ENCODE results near the gene SCAMP5. TPM values are rescaled to one million over a fixed set of nuclear protein-coding genes. Genes with fewer than 3 reads are reported as not detected.

Gene SCAMP5
- total RNA-seq, 1 experiment from 2014 or later: 17.9 TPM

DNA sequence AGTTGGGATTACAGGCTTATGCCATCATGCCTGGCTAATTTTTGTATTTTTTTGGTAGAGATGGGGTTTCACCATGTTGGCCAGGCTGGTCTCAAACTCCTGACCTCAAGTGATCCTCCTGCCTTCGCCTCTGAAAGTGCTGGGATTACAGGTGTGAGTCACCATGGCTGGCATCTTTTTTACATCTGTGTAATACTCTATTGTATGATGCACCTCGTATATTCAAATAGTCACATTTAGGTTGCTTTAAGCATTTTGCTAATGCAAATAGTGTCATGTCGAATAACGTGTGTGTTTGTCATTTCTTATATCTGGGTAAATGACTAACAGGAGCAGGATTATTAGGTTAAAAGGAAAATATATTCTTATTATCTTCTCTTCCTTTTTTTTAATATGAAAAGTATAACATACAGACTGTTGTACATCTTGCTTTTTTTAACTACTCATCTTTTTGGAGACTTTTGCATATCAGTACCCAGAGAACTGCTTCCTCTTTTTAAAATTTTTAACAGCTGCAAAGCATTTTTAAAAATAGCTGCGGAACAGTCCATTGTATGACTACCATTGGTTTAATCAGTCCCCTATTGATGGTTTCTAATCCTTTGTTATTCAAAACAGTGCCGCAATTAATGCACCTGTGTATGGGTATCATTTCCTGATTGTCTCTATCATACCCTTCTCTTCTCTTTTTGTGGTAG lies 13.4 kb downstream of the SCAMP5 start:
- ChIA-PET CTCF (no interaction called here), POLR2A (ENCODE audit: unreplicated experiment) (no interaction called here)

DNA sequence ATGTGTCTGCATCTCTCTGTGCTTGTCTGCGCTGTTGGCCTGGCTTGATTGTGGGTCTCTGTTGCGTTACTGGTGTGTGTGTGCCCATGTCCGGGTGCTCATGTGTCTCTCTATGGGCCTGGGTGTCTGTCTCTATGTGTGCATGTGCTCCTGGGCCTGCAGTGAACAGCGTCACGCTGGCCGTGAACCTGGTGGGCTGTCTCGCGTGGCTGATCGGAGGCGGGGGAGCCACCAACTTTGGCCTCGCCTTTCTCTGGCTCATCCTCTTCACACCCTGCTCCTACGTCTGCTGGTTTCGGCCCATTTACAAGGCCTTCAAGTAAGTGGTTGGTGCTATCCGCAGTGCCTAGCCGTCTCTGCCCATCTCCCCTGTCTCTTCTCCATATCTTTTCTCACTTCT lies 21.1 kb downstream of the SCAMP5 start:
- intact Hi-C loops (cut with micrococcal nuclease; ENCODE audit: unreplicated experiment): no loop called here
- Histone ChIP-seq H3F3A (ENCODE audit: insufficient read depth, low read depth) (no peaks in the 10 kb centered on the region), H3K4me3 (no peak overlapping the region), H3K79me2 (ENCODE audit: low read depth) (no peaks in the 10 kb centered on the region), H3K36me3 (ENCODE audit: low read depth) (no peaks in the 10 kb centered on the region; the same call in 1 of the 2 replicates), H3K27me3 (ENCODE audit: insufficient read depth, low read depth) (no peaks in the 10 kb centered on the region), H2AFZ (no peak overlapping the region), H3K4me1 (replicated peaks; ENCODE audit: insufficient read depth) (no peaks in the 10 kb centered on the region), H3K4me2 (no peak overlapping the region), H3K9me2 (ENCODE audit: insufficient read depth) (no peaks in the 10 kb centered on the region), H4K20me1 (ENCODE audit: insufficient read depth) (no peaks in the 10 kb centered on the region), H3K27ac (no peak overlapping the region), H3K9me3 (ENCODE audit: insufficient read depth, low read depth) (no peaks in the 10 kb centered on the region)
- no TSS peak for BruUV-seq (replicated peaks)
- ChIA-PET CTCF (no interaction called here), POLR2A (ENCODE audit: unreplicated experiment) (no interaction called here)
- no peak for TF ChIP-seq EZH2 (IDR thresholded peaks at IDR 0.05; ENCODE audit: low read depth)
- TF ChIP-seq, protein P1, sequence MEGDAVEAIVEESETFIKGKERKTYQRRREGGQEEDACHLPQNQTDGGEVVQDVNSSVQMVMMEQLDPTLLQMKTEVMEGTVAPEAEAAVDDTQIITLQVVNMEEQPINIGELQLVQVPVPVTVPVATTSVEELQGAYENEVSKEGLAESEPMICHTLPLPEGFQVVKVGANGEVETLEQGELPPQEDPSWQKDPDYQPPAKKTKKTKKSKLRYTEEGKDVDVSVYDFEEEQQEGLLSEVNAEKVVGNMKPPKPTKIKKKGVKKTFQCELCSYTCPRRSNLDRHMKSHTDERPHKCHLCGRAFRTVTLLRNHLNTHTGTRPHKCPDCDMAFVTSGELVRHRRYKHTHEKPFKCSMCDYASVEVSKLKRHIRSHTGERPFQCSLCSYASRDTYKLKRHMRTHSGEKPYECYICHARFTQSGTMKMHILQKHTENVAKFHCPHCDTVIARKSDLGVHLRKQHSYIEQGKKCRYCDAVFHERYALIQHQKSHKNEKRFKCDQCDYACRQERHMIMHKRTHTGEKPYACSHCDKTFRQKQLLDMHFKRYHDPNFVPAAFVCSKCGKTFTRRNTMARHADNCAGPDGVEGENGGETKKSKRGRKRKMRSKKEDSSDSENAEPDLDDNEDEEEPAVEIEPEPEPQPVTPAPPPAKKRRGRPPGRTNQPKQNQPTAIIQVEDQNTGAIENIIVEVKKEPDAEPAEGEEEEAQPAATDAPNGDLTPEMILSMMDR (conservative IDR thresholded peaks at IDR 0.05): no peak
- DNase-seq: no peak

More for the DNA sequence above, 13.4 kb downstream of the SCAMP5 start:
- Histone ChIP-seq H3K4me3 (no peak overlapping the region), H3K9me3 (ENCODE audit: insufficient read depth, low read depth) (no peaks in the 10 kb centered on the region), H3K9me2 (ENCODE audit: insufficient read depth) (no peaks in the 10 kb centered on the region), H3K79me2 (ENCODE audit: low read depth) (no peaks in the 10 kb centered on the region), H3F3A (ENCODE audit: insufficient read depth, low read depth) (no peaks in the 10 kb centered on the region), H3K27me3 (ENCODE audit: insufficient read depth, low read depth) (no peaks in the 10 kb centered on the region), H3K4me1 (replicated peaks; ENCODE audit: insufficient read depth) (no peaks in the 10 kb centered on the region), H3K4me2 (no peak overlapping the region), H4K20me1 (ENCODE audit: insufficient read depth) (no peaks in the 10 kb centered on the region), H2AFZ (no peak overlapping the region), H3K36me3 (ENCODE audit: low read depth) (no peaks in the 10 kb centered on the region), H3K27ac (no peak overlapping the region)
- no peak for DNase-seq
- TF ChIP-seq EZH2 (IDR thresholded peaks at IDR 0.05; ENCODE audit: low read depth): no peak
- TF ChIP-seq, protein P1 (conservative IDR thresholded peaks at IDR 0.05): no peak
- intact Hi-C loops (cut with micrococcal nuclease; ENCODE audit: unreplicated experiment): no loop called here
- no TSS peak for BruUV-seq (replicated peaks)

- intact Hi-C loops (cut with micrococcal nuclease; ENCODE audit: unreplicated experiment): loop anchor here (5.0 kb wide), 1 partner anchor 63 kb away; the partner anchor contains the start of gene RPP25
- CTCF ChIA-PET: interaction anchor here (0.6 kb wide), 1 partner anchor 492 kb away, joined by 4 read pairs; no protein-coding TSS in a partner anchor
- BruUV-seq (replicated peaks): no TSS peak
- Histone ChIP-seq H3F3A (ENCODE audit: insufficient read depth, low read depth) (0 out of 2 replicates have a peak, but pooled peaks cover 6% of the 10 kb centered on the region), H3K4me1 (replicated peaks; ENCODE audit: insufficient read depth) (no peaks in the 10 kb centered on the region; the same call in 1 of the 2 replicates), H3K9me2 (ENCODE audit: insufficient read depth) (no peaks in the 10 kb centered on the region), H3K27me3 (ENCODE audit: insufficient read depth, low read depth) (no peaks in the 10 kb centered on the region), H3K9me3 (ENCODE audit: insufficient read depth, low read depth) (no peaks in the 10 kb centered on the region), H2AFZ (no peak overlapping the region), H4K20me1 (ENCODE audit: insufficient read depth) (no peaks in the 10 kb centered on the region), H3K4me3 (no peak overlapping the region), H3K79me2 (ENCODE audit: low read depth) (peaks cover 14% of the 10 kb centered on the region), H3K27ac (no peak overlapping the region), H3K36me3 (ENCODE audit: low read depth) (no peaks in the 10 kb centered on the region; the same call in 1 of the 2 replicates), H3K4me2 (no peak overlapping the region)
- DNase-seq: no peak
- POLR2A ChIA-PET (ENCODE audit: unreplicated experiment): no interaction called here
- no peak for TF ChIP-seq EZH2 (IDR thresholded peaks at IDR 0.05; ENCODE audit: low read depth)
- TF ChIP-seq, protein P1 (conservative IDR thresholded peaks at IDR 0.05): no peak
Observed at GRCh38 chr15:75019916-75020315, 24.6 kb downstream of the SCAMP5 start.
